22Rv1 (cell line): ENCODE results near the gene ADAM29.

ENCODE experiments used
- ZFX ChIP-seq: fragments of 450-650 bp; IDR thresholded peaks from 2 replicates; pipeline ENCODE4 v1.6.1; 2017; ENCODE audit warnings: antibody characterized with exemption, borderline replicate concordance
- TF ChIP-seq, protein P1 (sequence below): fragments of 450-650 bp; IDR thresholded peaks from 2 replicates; pipeline ENCODE4 v1.5.1; 2017; ENCODE audit warnings: mild to moderate bottlenecking

DNA sequence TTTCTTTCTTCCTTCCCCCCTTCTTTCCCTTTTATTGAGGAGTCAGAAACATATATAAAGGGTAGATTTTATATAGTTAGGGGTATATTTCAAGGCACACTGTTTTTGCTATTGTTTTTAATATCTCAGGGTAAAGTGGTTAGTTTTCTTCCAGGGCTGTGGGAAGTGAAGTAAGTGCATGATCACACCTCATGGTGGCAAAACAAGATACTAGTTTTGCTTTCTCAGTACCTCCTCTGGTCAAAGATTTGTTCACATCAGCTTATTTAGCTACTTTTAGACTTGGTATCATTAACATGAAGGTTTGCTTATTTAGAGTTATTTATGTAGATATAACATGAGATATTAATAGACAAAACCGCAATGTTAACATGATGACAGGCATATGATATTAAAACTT, 21.8 kb downstream of the ADAM29 start:
- TF ChIP-seq, protein P1, sequence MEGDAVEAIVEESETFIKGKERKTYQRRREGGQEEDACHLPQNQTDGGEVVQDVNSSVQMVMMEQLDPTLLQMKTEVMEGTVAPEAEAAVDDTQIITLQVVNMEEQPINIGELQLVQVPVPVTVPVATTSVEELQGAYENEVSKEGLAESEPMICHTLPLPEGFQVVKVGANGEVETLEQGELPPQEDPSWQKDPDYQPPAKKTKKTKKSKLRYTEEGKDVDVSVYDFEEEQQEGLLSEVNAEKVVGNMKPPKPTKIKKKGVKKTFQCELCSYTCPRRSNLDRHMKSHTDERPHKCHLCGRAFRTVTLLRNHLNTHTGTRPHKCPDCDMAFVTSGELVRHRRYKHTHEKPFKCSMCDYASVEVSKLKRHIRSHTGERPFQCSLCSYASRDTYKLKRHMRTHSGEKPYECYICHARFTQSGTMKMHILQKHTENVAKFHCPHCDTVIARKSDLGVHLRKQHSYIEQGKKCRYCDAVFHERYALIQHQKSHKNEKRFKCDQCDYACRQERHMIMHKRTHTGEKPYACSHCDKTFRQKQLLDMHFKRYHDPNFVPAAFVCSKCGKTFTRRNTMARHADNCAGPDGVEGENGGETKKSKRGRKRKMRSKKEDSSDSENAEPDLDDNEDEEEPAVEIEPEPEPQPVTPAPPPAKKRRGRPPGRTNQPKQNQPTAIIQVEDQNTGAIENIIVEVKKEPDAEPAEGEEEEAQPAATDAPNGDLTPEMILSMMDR = no peak
- no peak for TF ChIP-seq ZFX
